IPS-20b (cell line): ENCODE data around the gene TRIM63.

Source experiments
- H3K27ac ChIP-seq: one replicate; pipeline ENCODE4 v1.5.1; 2013; ENCODE audit warnings: low read length
- H3K27me3 ChIP-seq: 2 replicates; pipeline ENCODE4 v1.6.1; 2013; ENCODE audit warnings: mild to moderate bottlenecking, low read length, inconsistent platforms; ENCODE audit not compliant: insufficient read depth
- H3K36me3 ChIP-seq: 2 replicates; pipeline ENCODE4 v1.6.1; 2013; ENCODE audit warnings: low read depth, mild to moderate bottlenecking, inconsistent platforms, low read length, moderate library complexity; ENCODE audit not compliant: insufficient read depth
- H3K4me1 ChIP-seq: 2 replicates; pipeline ENCODE4 v1.6.1; 2013; ENCODE audit warnings: mild to moderate bottlenecking, control low read depth, inconsistent platforms, low read length, moderate library complexity; ENCODE audit not compliant: insufficient read depth
- H3K4me3 ChIP-seq: 2 replicates; pipeline ENCODE4 v1.5.1; 2013; ENCODE audit warnings: mild to moderate bottlenecking, low read length, inconsistent platforms
- H3K9ac ChIP-seq: 2 replicates; pipeline ENCODE4 v1.6.1; 2013; ENCODE audit warnings: low read depth, mild to moderate bottlenecking, inconsistent platforms, low read length, moderate library complexity
- H3K9me3 ChIP-seq: 2 replicates; pipeline ENCODE4 v1.6.1; 2013; ENCODE audit warnings: mild to moderate bottlenecking, low read depth, low read length, inconsistent platforms; ENCODE audit not compliant: insufficient read depth

Gene TRIM63

GRCh38 chr1:26029054-26029863, 38.2 kb downstream of the TRIM63 start:
- H3K27me3 ChIP-seq, result peaks cover 29% of the 10 kb centered on the region
- H3K4me1 ChIP-seq, result no peaks in the 10 kb centered on the region
- H3K27ac ChIP-seq, result no peak overlapping the region
- H3K9ac ChIP-seq, result no peak overlapping the region
- no peaks in the 10 kb centered on the region for H3K9me3 ChIP-seq
- no peaks in the 10 kb centered on the region for H3K36me3 ChIP-seq
- H3K4me3 ChIP-seq, result no peak overlapping the region

DNA sequence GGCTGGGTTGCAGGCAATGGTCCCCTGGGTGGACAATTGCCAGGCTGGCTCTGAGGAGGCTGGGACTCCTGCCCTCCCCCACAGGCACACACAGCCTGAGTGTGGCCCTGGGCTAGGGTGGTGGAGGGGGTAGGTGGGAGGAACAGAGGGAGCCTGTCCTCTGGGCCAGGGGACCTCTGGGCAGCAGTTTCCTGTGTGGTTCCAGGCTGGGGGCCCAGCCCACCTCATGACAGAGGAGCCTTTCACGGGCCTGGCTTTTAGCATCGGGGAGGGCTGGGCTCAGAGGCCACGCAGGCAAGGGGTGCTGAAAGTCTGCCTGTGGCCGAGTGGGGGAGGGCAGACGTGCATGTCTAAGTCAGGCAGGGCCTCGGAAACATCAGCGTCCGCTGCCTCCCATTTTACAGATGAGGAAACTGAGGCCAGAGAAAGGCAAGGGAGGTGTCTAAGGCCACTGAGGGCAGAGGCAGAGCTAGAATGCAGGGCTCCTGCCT, 38.9 kb downstream of the TRIM63 start:
- H3K4me1 ChIP-seq, result no peaks in the 10 kb centered on the region
- no peak overlapping the region for H3K9ac ChIP-seq
- no peak overlapping the region for H3K4me3 ChIP-seq
- peaks cover 22% of the 10 kb centered on the region for H3K27me3 ChIP-seq
- H3K9me3 ChIP-seq, result no peaks in the 10 kb centered on the region
- H3K27ac ChIP-seq, result no peak overlapping the region
- H3K36me3 ChIP-seq, result no peaks in the 10 kb centered on the region

- Histone ChIP-seq H3K9me3 (no peaks in the 10 kb centered on the region), H3K9ac (no peak overlapping the region), H3K36me3 (no peaks in the 10 kb centered on the region), H3K4me3 (no peak overlapping the region), H3K27me3 (peaks cover 16% of the 10 kb centered on the region), H3K27ac (no peak overlapping the region), H3K4me1 (no peaks in the 10 kb centered on the region)
Measured at GRCh38 chr1:26027716-26028489, 39.5 kb downstream of the TRIM63 start.

GRCh38 chr1:26025517-26025916, 41.9 kb downstream of the TRIM63 start:
- H3K4me1 ChIP-seq, result no peaks in the 10 kb centered on the region
- no peaks in the 10 kb centered on the region for H3K36me3 ChIP-seq
- H3K27me3 ChIP-seq, result no peaks in the 10 kb centered on the region
- no peak overlapping the region for H3K27ac ChIP-seq
- H3K9me3 ChIP-seq, result no peaks in the 10 kb centered on the region
- H3K9ac ChIP-seq, result no peak overlapping the region
- no peak overlapping the region for H3K4me3 ChIP-seq

DNA sequence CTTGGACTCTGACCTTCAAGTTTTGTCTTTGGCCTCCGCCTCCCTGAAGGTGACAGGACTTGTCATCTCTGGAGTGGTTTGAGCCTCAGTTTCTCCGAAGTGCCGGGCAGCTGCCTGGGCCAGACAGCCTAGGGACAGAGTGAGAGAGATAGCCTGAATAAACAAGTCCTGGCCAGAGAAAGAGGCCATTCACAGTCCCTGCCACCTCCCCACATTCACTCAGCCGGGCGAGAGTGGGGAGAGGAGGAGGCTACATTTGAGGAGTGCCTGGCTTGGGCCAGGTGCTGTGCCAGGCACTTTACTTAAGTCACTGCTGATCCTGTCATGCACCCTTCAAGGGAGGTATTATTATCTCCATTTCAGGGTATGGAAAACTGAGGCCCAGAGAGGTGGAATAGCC, 42.4 kb downstream of the TRIM63 start:
- H3K27ac ChIP-seq, result no peak overlapping the region
- H3K4me3 ChIP-seq, result no peak overlapping the region
- H3K36me3 ChIP-seq, result no peaks in the 10 kb centered on the region
- H3K27me3 ChIP-seq, result no peaks in the 10 kb centered on the region
- no peaks in the 10 kb centered on the region for H3K9me3 ChIP-seq
- H3K9ac ChIP-seq, result no peak overlapping the region
- H3K4me1 ChIP-seq, result no peaks in the 10 kb centered on the region

- Histone ChIP-seq H3K9me3 (no peaks in the 10 kb centered on the region), H3K4me3 (no peak overlapping the region), H3K9ac (no peak overlapping the region), H3K4me1 (no peaks in the 10 kb centered on the region), H3K27me3 (no peaks in the 10 kb centered on the region), H3K27ac (no peak overlapping the region), H3K36me3 (no peaks in the 10 kb centered on the region)
Measured at GRCh38 chr1:26023826-26024225, 43.6 kb downstream of the TRIM63 start.

DNA sequence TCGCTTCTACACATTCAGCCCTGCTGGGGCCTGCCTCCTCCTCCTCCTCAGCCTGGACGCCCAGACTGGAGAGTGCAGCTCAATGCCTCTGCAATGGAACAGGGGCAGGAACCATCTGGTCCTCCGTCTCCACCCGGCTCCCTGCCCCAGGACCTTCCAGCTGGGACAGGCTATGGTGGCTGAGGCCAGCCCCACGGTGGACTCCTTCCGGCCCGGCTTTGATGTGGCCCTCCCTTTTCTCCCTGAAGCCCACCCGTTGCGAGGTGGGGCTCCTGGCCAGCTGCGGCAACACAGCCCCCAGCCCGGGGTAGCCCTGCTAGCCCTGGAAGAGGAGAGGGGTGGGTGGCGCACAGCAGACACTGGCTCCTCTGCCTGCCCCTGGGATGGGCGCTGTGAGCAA, 44.4 kb downstream of the TRIM63 start:
- Histone ChIP-seq H3K9ac (no peak overlapping the region), H3K36me3 (no peaks in the 10 kb centered on the region), H3K4me1 (no peaks in the 10 kb centered on the region), H3K27ac (no peak overlapping the region), H3K4me3 (no peak overlapping the region), H3K27me3 (no peaks in the 10 kb centered on the region), H3K9me3 (no peaks in the 10 kb centered on the region)

DNA sequence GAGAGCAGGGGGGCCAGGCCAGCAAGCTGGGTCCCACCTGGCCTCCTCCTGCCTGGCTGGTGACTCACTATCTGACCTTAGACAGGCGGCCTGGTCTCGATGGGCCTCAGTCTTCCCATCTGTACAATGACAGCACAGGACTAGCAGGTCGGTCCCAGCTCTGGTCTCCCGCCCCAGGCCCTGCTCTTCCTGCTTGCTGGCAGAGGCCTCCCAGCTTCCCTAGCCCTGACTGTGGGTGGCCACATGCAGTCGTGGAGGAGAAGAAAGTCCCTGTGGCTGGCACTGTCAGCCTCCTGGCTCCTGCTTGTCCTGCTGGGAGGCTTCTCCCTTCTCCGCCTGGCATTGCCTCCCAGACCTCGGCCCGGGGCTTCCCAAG, 45.0 kb downstream of the TRIM63 start:
- H3K4me1 ChIP-seq, result no peaks in the 10 kb centered on the region
- no peak overlapping the region for H3K9ac ChIP-seq
- no peaks in the 10 kb centered on the region for H3K36me3 ChIP-seq
- H3K27me3 ChIP-seq, result no peaks in the 10 kb centered on the region
- no peak overlapping the region for H3K27ac ChIP-seq
- H3K4me3 ChIP-seq, result no peak overlapping the region; the same call in 1 of the 2 replicates
- H3K9me3 ChIP-seq, result no peaks in the 10 kb centered on the region

GRCh38 chr1:26021647-26022403, 45.6 kb downstream of the TRIM63 start, which contains the start of gene EXTL1:
Gene EXTL1 (plus strand): TSS chr1:26021775. CDS start chr1:26022647, 872 bp downstream.
- H3K9me3 ChIP-seq, result no peaks in the 10 kb centered on the region
- no peak within 1 kb of the TSS for H3K27ac ChIP-seq
- H3K4me1 ChIP-seq, result no peaks in the 10 kb centered on the region
- no peaks in the 10 kb centered on the region for H3K36me3 ChIP-seq
- no peaks in the 10 kb centered on the region for H3K27me3 ChIP-seq
- peak within 1 kb of the TSS; percentile 67; the same call in 1 of the 2 replicates for H3K9ac ChIP-seq
- H3K4me3 ChIP-seq, result peak within 1 kb of the TSS; percentile 66

DNA sequence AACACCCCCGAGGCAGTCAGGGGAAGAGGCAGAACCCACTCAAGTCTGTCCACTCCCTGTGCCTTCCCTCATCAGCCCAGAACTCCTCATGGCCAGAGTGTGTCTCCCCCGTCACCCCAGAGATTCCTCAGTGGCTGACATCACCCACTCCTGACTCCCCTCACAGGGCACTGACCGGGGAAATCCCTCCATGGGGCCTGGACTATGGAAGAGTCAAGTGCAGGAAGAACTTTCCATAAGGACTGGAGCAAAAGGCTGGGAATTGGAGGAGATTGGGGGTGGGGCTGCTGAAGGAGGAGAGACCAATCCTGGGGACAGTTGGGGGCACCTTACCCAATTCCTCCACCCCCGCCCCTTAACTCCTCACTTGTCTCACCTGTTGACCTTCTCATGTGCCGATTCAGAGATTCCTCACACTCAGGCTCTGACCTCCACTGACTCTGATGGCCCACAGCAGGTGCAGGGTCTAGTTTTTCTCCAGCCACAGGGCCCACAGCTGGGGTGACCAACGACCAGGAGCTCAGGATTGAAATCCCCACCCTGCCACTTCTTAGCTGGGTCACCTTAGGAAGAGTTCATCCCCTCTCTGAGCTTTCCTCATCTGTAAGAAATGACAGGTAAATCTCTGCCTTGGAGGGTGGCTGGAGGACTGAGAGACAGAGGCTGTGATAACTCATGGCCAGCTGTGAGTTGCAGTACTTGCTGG, 46.3 kb downstream of the TRIM63 start:
- H3K9me3 ChIP-seq, result no peaks in the 10 kb centered on the region
- no peaks in the 10 kb centered on the region for H3K36me3 ChIP-seq
- H3K4me1 ChIP-seq, result no peaks in the 10 kb centered on the region
- H3K4me3 ChIP-seq, result peak overlapping the region; percentile 66; the same call in 1 of the 2 replicates
- H3K9ac ChIP-seq, result no peak overlapping the region
- H3K27me3 ChIP-seq, result no peaks in the 10 kb centered on the region
- no peak overlapping the region for H3K27ac ChIP-seq

GRCh38 chr1:26020330-26020768, 47.1 kb downstream of the TRIM63 start:
- Histone ChIP-seq H3K27me3 (no peaks in the 10 kb centered on the region), H3K27ac (no peak overlapping the region), H3K4me1 (no peaks in the 10 kb centered on the region), H3K9ac (no peak overlapping the region), H3K4me3 (no peak overlapping the region), H3K36me3 (no peaks in the 10 kb centered on the region), H3K9me3 (no peaks in the 10 kb centered on the region)
